Skeletal muscle cell (primary cell): ENCODE measurements around the gene GALNT18.
A peak's percentile ranks its signal among the peaks of the same experiment; 100 is the strongest.

Source experiments
- DNase-seq: peaks from one replicate; pipeline ENCODE4 v3.0.0-alpha.2; 2010; ENCODE audit warnings: low read depth
- H3K4me3 ChIP-seq: 2 replicates; pipeline ENCODE4 v1.5.1; 2011; ENCODE audit warnings: low read depth, mild to moderate bottlenecking, control low read depth, low read length, moderate library complexity

The GALNT18 gene

GRCh38 chr11:11628651-11629050 lies 6.8 kb upstream of the GALNT18 start:
- DNase-seq: no peak
- H3K4me3 ChIP-seq: no peak overlapping the region

GRCh38 chr11:11626128-11626527 lies 4.3 kb upstream of the GALNT18 start:
- H3K4me3 ChIP-seq: no peak overlapping the region

GRCh38 chr11:11624926-11625325 lies 3.1 kb upstream of the GALNT18 start:
- no peak for DNase-seq
- H3K4me3 ChIP-seq: no peak overlapping the region

More at GRCh38 chr11:11626128-11626527, 4.3 kb upstream of the GALNT18 start:
- no peak for DNase-seq

DNA sequence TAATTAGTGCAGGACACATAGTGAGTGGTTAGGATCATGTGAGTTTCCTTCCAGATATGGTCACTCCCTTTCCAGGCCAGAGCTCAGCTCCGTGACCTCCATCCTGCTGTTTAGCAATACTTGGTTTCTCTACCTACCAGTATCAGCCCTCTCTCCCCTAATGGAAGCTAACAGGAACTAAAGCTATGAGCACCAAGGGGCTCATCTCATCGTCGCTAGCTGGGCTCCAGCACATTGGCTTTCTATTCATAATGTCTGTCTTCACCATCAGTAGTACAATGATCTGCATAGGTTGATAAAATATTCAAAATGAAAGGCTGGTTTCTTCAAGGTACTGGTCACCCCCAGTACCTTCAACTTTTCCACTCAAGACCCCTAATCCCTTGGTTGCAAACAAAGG lies 2.4 kb upstream of the GALNT18 start:
- no peak overlapping the region for H3K4me3 ChIP-seq
- DNase-seq: no peak

GRCh38 chr11:11622772-11623171 lies 967 bp upstream of the GALNT18 start:
- no peak for DNase-seq
- no peak overlapping the region for H3K4me3 ChIP-seq

DNA sequence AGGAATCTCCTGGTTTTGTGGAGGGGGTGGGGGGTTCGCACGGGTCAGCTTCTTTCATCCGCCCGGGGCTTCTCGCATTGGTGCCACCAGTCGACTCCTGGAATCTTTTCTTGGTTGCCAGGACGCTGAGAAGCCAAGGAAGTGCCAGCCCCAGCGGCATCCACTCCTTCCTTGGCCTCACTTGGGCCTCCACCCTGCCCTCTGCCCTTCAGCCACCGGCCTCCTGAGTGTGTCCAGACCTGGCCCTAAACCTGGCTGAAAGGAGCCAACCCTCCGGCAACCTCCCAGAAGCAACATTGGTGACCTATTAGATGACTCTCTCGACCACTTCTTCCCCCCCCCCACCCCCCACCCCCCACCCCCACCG lies 518 bp upstream of the GALNT18 start:
- H3K4me3 ChIP-seq: peak overlapping the region; percentile 62
- no peak for DNase-seq

DNA sequence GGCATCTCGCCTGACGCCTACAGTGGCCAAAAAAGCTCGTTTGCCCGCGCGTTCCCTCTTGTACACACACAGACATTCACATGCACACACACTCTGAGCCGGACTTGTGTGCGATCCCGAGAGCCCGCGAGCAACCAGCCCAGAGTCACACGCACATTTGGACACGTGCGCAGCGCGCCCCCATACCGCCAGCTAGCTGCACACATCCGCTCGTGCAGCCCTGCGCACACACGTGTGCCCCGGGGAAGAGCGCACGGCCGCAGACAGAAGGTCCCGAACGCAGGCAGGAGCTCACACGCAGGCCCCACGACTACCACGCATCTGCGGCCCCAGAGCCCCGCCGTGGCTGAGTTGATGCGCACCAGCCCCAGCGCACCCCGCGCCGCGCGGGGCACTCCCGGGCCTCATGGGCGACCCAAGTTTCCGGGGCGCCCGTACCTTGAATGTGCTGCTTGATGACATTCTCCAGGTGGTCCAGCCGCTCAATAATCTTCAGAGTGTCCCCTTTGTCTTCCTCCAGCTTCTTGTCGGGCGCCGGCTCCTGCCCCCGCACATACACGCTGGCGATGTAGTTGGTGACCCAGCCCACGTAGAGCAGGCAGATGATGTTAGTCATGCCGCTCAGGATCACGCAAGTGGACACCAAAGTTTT lies 758 bp downstream of the GALNT18 start:
- peak overlapping the region; percentile 62 for H3K4me3 ChIP-seq
- no peak for DNase-seq

GRCh38 chr11:11620173-11620920 lies 1.5 kb downstream of the GALNT18 start:
- H3K4me3 ChIP-seq: peak overlapping the region; percentile 62
- DNase-seq: no peak

DNA sequence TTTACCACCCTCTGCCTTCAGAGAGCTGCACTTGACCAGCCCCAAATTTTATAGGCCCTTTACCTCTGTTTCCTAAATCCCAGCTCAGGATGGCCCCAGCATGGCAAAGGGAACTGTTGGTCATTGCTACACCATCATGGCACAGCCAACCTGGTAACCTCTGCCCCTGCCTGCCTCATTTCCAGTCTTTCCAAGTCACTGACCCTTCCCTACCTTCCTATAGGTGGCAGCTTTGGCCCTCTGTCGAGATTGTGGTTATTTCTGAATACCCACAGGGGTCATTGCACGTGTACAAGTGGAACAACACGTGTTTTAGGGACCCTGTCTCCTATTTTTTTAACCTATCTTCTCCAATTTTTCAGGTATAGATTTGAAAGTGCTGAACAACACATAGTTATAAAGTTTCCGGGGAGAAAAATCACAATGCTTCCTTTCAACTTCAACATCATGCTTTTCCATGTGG lies 2.8 kb downstream of the GALNT18 start:
- DNase-seq: no peak
- H3K4me3 ChIP-seq: no peak overlapping the region

GRCh38 chr11:11615086-11615485 lies 6.7 kb downstream of the GALNT18 start:
- no peak for DNase-seq
- no peak overlapping the region for H3K4me3 ChIP-seq

GRCh38 chr11:11612439-11612838 lies 9.4 kb downstream of the GALNT18 start:
- no peak for DNase-seq
- no peak overlapping the region for H3K4me3 ChIP-seq

- DNase-seq: no peak
- H3K4me3 ChIP-seq: no peak overlapping the region
These were observed 10.4 kb downstream of the GALNT18 start for GRCh38 chr11:11611381-11611780.

- H3K4me3 ChIP-seq: no peak overlapping the region
These were observed 13.0 kb downstream of the GALNT18 start for GRCh38 chr11:11608783-11609232.

GRCh38 chr11:11607772-11608171 lies 14.0 kb downstream of the GALNT18 start:
- DNase-seq: no peak
- no peak overlapping the region for H3K4me3 ChIP-seq

More at GRCh38 chr11:11608783-11609232, 13.0 kb downstream of the GALNT18 start:
- no peak for DNase-seq

GRCh38 chr11:11605821-11606450 lies 15.9 kb downstream of the GALNT18 start:
- no peak overlapping the region for H3K4me3 ChIP-seq
- DNase-seq: no peak

DNA sequence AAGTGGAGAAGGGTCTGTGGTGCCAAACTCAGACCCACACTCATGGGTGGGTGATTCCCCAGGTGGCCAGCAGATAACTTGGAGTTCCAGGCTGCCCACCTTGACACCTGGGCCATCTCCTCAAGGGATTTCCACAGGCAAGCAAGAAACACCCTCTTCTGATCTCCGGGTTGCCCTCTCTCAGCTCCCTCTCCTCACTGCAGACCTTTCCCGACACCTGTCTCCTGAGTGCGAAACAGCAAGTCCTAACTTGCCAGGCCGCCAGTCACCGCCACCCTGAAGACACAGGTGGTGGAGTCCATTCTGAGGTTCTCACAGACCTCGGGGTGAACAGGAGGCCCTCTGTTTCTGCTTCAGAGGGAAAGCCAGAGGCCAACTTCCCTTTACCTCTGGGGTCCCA lies 16.6 kb downstream of the GALNT18 start:
- no peak overlapping the region for H3K4me3 ChIP-seq
- no peak for DNase-seq

- DNase-seq: no peak
- H3K4me3 ChIP-seq: no peak overlapping the region
These were observed 17.3 kb downstream of the GALNT18 start for GRCh38 chr11:11604370-11604990.

DNA sequence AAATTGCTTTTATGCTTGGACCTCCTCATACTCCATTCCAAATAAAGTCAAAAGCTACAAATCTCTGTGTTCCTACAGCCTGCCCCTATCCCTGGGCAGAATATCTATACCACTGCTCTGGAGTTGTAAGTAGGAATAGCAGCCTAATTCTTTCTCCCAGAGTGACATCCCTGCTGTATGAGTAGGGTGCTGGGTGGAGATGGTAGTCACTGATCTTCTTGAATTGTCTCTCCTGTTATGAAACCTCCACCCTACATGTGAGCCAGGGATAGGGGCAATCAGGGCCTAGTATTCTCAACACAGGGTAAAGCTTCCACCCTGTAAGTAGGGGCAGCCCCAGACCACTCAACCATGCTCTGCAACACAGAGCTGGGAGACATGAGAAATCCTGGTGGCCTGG lies 19.8 kb downstream of the GALNT18 start:
- H3K4me3 ChIP-seq: no peak overlapping the region
- DNase-seq: no peak

DNA sequence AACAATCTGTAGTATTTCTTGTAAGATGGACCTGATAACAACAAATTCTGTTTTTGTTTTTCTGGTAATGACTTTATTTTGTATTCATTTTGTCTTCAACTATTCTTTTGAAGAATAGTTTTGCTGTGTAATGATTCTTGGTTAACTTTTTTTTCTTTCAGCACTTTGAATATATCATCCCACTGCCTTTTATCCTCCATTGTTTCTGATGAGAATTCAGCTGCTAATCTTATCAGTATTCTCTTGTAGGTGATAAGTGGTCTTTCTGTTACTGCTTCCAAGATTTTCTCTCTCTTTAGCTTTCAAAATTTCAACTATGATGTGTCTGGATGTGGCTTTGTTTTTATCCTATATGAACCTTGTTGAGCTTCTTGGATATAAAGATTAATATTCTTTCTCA lies 21.5 kb downstream of the GALNT18 start:
- no peak for DNase-seq
- no peak overlapping the region for H3K4me3 ChIP-seq

DNA sequence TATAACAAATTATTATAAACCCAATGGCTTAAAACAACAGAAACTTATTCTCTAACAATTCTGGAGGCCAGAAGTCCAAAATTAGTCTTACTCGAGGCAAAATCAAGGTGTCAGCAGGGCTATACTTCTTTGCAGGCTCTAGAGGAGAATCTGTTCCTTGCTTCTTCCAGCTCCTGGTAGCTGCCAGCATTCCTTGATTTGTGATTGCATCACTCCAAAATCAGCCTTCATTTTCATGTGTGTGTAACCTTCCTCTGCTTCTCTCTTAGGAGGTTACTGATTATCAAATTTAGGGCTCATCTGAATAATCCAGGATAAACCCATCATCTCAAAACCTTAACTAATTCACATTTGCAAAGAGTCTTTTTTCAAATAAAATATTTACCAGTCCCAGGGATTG lies 23.6 kb downstream of the GALNT18 start:
- DNase-seq: no peak
- no peak overlapping the region for H3K4me3 ChIP-seq
